ENCODE measurements around the gene ATXN1. TPM values are rescaled to one million over a fixed set of nuclear protein-coding genes. Genes with fewer than 3 reads are reported as not detected.
"Not testable (repeated sequence)": the region's sequence is repeated elsewhere in the genome, so short reads cannot be mapped to it uniquely, and the experiment has no call there.

The ATXN1 gene
- polyA plus RNA-seq, 1 donor from 2014 or later = 28.2 TPM

DNA sequence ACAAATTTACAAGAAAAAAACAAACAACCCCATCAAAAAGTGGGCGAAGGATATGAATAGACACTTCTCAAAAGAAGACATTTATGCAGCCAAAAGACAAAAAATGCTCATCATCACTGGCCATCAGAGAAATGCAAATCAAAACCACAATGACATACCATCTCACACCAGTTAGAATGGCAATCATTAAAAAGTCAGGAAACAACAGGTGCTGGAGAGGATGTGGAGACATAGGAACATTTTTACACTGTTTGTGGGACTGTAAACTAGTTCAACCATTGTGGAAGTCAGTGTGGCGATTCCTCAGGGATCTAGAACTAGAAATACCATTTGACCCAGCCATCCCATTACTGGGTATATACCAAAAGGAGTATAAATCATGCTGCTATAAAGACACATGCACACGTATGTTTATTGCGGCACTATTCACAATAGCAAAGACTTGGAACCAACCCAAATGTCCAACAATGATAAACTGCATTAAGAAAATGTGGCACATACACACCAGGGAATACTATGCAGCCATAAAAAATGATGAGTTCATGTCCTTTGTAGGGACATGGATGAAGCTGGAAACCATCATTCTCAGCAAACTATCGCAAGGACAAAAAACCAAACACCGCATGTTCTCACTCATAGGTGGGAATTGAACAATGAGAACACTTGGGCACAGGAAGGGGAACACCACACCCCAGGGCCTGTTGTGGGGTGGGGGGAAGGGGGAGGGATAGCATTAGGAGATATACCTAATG lies 58.5 kb downstream of the ATXN1 start:
- not testable (repeated sequence) for H2AFZ ChIP-seq (ENCODE audit: low read depth, low read length); H3K9ac ChIP-seq (ENCODE audit: low read length); H3K27ac ChIP-seq (ENCODE audit: low read length); H3F3A ChIP-seq (ENCODE audit: insufficient read depth, low read length, poor library complexity, severe bottlenecking); H3K27me3 ChIP-seq (ENCODE audit: insufficient read depth, low read depth, low read length); H3K9me3 ChIP-seq (ENCODE audit: low read length); H3K36me3 ChIP-seq (ENCODE audit: insufficient read depth, low read length); H3K4me3 ChIP-seq (ENCODE audit: low read length); H4K20me1 ChIP-seq (ENCODE audit: insufficient read depth); H3K79me2 ChIP-seq (replicated peaks; ENCODE audit: insufficient read depth, low read length); H3K4me2 ChIP-seq (ENCODE audit: low read length); H3K9me2 ChIP-seq (ENCODE audit: insufficient read depth, low read length)

DNA sequence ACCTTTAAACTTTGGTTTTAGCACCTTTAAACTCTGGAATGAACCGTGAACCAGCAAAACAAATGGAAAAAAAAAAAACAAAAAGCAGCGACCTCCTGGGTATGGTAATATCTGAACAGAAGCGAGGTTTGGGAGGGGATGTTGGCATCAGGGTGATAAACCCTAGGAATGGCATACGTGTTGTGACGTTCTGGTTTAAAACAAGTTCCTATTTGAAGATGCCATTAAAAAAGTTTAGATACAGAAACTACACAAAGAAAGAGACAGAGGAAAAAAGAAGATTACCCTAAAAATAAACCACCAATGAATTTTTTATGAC lies 60.4 kb downstream of the ATXN1 start:
- no peak overlapping the region for H2AFZ ChIP-seq (ENCODE audit: low read depth, low read length)
- peaks cover 4% of the 10 kb centered on the region for H4K20me1 ChIP-seq (ENCODE audit: insufficient read depth)
- no peak overlapping the region for H3K4me2 ChIP-seq (ENCODE audit: low read length)
- no peaks in the 10 kb centered on the region for H3K9me3 ChIP-seq (ENCODE audit: low read length)
- H3K27me3 ChIP-seq (ENCODE audit: insufficient read depth, low read depth, low read length) = no peaks in the 10 kb centered on the region
- H3K79me2 ChIP-seq (replicated peaks; ENCODE audit: insufficient read depth, low read length) = no peaks in the 10 kb centered on the region
- H3K36me3 ChIP-seq (ENCODE audit: insufficient read depth, low read length) = no peaks in the 10 kb centered on the region
- no peak overlapping the region for H3K4me3 ChIP-seq (ENCODE audit: low read length)
- H3K9me2 ChIP-seq (ENCODE audit: insufficient read depth, low read length) = no peaks in the 10 kb centered on the region
- no peaks in the 10 kb centered on the region for H3F3A ChIP-seq (ENCODE audit: insufficient read depth, low read length, poor library complexity, severe bottlenecking)
- no peak overlapping the region for H3K9ac ChIP-seq (ENCODE audit: low read length)
- no peak overlapping the region for H3K27ac ChIP-seq (ENCODE audit: low read length)
- no peak for TF ChIP-seq EP300 (conservative IDR thresholded peaks at IDR 0.05; ENCODE audit: poor library complexity, severe bottlenecking)
- TF ChIP-seq EZH2 (IDR thresholded peaks at IDR 0.05; ENCODE audit: borderline replicate concordance, insufficient read depth, low read length, poor library complexity, severe bottlenecking) = no peak
- TF ChIP-seq, protein P1, sequence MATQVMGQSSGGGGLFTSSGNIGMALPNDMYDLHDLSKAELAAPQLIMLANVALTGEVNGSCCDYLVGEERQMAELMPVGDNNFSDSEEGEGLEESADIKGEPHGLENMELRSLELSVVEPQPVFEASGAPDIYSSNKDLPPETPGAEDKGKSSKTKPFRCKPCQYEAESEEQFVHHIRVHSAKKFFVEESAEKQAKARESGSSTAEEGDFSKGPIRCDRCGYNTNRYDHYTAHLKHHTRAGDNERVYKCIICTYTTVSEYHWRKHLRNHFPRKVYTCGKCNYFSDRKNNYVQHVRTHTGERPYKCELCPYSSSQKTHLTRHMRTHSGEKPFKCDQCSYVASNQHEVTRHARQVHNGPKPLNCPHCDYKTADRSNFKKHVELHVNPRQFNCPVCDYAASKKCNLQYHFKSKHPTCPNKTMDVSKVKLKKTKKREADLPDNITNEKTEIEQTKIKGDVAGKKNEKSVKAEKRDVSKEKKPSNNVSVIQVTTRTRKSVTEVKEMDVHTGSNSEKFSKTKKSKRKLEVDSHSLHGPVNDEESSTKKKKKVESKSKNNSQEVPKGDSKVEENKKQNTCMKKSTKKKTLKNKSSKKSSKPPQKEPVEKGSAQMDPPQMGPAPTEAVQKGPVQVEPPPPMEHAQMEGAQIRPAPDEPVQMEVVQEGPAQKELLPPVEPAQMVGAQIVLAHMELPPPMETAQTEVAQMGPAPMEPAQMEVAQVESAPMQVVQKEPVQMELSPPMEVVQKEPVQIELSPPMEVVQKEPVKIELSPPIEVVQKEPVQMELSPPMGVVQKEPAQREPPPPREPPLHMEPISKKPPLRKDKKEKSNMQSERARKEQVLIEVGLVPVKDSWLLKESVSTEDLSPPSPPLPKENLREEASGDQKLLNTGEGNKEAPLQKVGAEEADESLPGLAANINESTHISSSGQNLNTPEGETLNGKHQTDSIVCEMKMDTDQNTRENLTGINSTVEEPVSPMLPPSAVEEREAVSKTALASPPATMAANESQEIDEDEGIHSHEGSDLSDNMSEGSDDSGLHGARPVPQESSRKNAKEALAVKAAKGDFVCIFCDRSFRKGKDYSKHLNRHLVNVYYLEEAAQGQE (IDR thresholded peaks at IDR 0.05; ENCODE audit: borderline replicate concordance) = no peak
- no peak for TF ChIP-seq TAF1 (IDR thresholded peaks at IDR 0.05; ENCODE audit: low read depth)
- TF ChIP-seq RAD21 (conservative IDR thresholded peaks at IDR 0.05) = no peak
- TF ChIP-seq, protein P2, sequence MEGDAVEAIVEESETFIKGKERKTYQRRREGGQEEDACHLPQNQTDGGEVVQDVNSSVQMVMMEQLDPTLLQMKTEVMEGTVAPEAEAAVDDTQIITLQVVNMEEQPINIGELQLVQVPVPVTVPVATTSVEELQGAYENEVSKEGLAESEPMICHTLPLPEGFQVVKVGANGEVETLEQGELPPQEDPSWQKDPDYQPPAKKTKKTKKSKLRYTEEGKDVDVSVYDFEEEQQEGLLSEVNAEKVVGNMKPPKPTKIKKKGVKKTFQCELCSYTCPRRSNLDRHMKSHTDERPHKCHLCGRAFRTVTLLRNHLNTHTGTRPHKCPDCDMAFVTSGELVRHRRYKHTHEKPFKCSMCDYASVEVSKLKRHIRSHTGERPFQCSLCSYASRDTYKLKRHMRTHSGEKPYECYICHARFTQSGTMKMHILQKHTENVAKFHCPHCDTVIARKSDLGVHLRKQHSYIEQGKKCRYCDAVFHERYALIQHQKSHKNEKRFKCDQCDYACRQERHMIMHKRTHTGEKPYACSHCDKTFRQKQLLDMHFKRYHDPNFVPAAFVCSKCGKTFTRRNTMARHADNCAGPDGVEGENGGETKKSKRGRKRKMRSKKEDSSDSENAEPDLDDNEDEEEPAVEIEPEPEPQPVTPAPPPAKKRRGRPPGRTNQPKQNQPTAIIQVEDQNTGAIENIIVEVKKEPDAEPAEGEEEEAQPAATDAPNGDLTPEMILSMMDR (IDR thresholded peaks at IDR 0.05; ENCODE audit: poor library complexity, severe bottlenecking) = no peak
- no peak for TF ChIP-seq MXI1 (conservative IDR thresholded peaks at IDR 0.05; ENCODE audit: poor library complexity, severe bottlenecking)
- TF ChIP-seq SMC3 (conservative IDR thresholded peaks at IDR 0.05; ENCODE audit: poor library complexity) = no peak

Measured in neural cell (in vitro differentiated cells).